Right forelimb (tissue), 1 donor: Measurements from ENCODE around the gene KIF14.
"Not testable (repeated sequence)": the region's sequence is repeated elsewhere in the genome, so short reads cannot be mapped to it uniquely, and the experiment has no call there.

ENCODE experiments used
- DNase-seq: peaks from one replicate; pipeline ENCODE4 v3.0.0-alpha.2; 2018

Gene KIF14

GRCh38 chr1:200630515-200630899 is 10.0 kb upstream of the KIF14 start:
- DNase-seq: not testable (repeated sequence)

- DNase-seq: no peak
Observed at GRCh38 chr1:200629876-200630514, 9.4 kb upstream of the KIF14 start.

GRCh38 chr1:200628223-200628881 is 7.8 kb upstream of the KIF14 start:
- DNase-seq: no peak

- no peak for DNase-seq
Observed at GRCh38 chr1:200627575-200628222, 7.1 kb upstream of the KIF14 start.

GRCh38 chr1:200626853-200627534 is 6.4 kb upstream of the KIF14 start:
- DNase-seq: no peak

- no peak for DNase-seq
Observed at GRCh38 chr1:200625381-200625824, 4.9 kb upstream of the KIF14 start.

GRCh38 chr1:200624679-200625335 is 4.3 kb upstream of the KIF14 start:
- DNase-seq: no peak

GRCh38 chr1:200619894-200620272 is 668 bp downstream of the KIF14 start:
- no peak for DNase-seq

- no peak for DNase-seq
Observed at GRCh38 chr1:200610846-200611245, 9.7 kb downstream of the KIF14 start.

- DNase-seq: no peak
Observed at GRCh38 chr1:200602632-200603031, 17.9 kb downstream of the KIF14 start.

GRCh38 chr1:200590001-200590400 is 30.6 kb downstream of the KIF14 start:
- no peak for DNase-seq

- no peak for DNase-seq
Observed at GRCh38 chr1:200588698-200589097, 31.9 kb downstream of the KIF14 start.

GRCh38 chr1:200564319-200564718 is 56.2 kb downstream of the KIF14 start:
- no peak for DNase-seq

GRCh38 chr1:200561856-200562214 is 58.7 kb downstream of the KIF14 start:
- DNase-seq: no peak

GRCh38 chr1:200558866-200559459 is 61.6 kb downstream of the KIF14 start:
- no peak for DNase-seq

- no peak for DNase-seq
Observed at GRCh38 chr1:200556002-200556401, 64.5 kb downstream of the KIF14 start.

GRCh38 chr1:200552737-200553136 is 67.8 kb downstream of the KIF14 start:
- DNase-seq: not testable (repeated sequence)

GRCh38 chr1:200550367-200550766 is 70.2 kb downstream of the KIF14 start:
- no peak for DNase-seq

GRCh38 chr1:200547386-200547785 is 73.2 kb downstream of the KIF14 start:
- DNase-seq: no peak

GRCh38 chr1:200546577-200546976 is 74.0 kb downstream of the KIF14 start:
- DNase-seq: no peak

GRCh38 chr1:200542162-200542561 is 78.4 kb downstream of the KIF14 start:
- no peak for DNase-seq

- DNase-seq: no peak
Observed at GRCh38 chr1:200540281-200540680, 80.3 kb downstream of the KIF14 start.

GRCh38 chr1:200538179-200538578 is 82.4 kb downstream of the KIF14 start:
- DNase-seq: no peak
